ENCODE measurements around the gene LRP6.

Gene LRP6

GRCh38 chr12:12127304-12127703 lies 139.5 kb downstream of the LRP6 start:
- no CpG with 5 or more reads among the region's 2 CpGs for WGBS, 2 donors (ENCODE audit: extremely low coverage in 2 of 2, insufficient read length in 2 of 2, insufficient replicate concordance in 1 of 2)
- H2BK15ac ChIP-seq (ENCODE audit: low read length): no peak overlapping the region

GRCh38 chr12:12126551-12126950 lies 140.3 kb downstream of the LRP6 start:
- Histone ChIP-seq H3K14ac (ENCODE audit: low read length) (no peak overlapping the region), H2BK120ac (ENCODE audit: low read depth, low read length) (no peak overlapping the region), H2BK5ac (ENCODE audit: low read length) (no peak overlapping the region), H3K4me3 (ENCODE audit: low read length in 2 of 2) (no peak overlapping the region), H3K79me1 (ENCODE audit: low read depth, low read length) (peaks cover under 1% of the 10 kb centered on the region), H3K4ac (ENCODE audit: low read length) (no peak overlapping the region), H3K9me3 (replicated peaks in 1 of 2; ENCODE audit: control insufficient read depth in 2 of 2, insufficient read depth in 1 of 2, low read depth in 1 of 2, low read length in 2 of 2) (peaks cover 0 to 3% of the 10 kb centered on the region in 2 donors), H3K27me3 (ENCODE audit: control insufficient read depth in 3 of 3, insufficient read depth in 3 of 3, low read depth in 1 of 3, low read length in 3 of 3) (no peaks in the 10 kb centered on the region), H4K8ac (ENCODE audit: low read depth, low read length) (no peak overlapping the region), H2AK5ac (ENCODE audit: low read depth, low read length) (no peak overlapping the region), H3K23ac (ENCODE audit: low read depth, low read length, poor library complexity) (no peak overlapping the region), H2BK15ac (ENCODE audit: low read length) (no peak overlapping the region), H3K18ac (ENCODE audit: low read length) (no peak overlapping the region), H4K91ac (ENCODE audit: low read depth, low read length, poor library complexity) (no peak overlapping the region), H3K9ac (ENCODE audit: low read depth, low read length, poor library complexity) (no peak overlapping the region), H3K4me2 (ENCODE audit: insufficient read depth, low read length, poor library complexity, severe bottlenecking) (no peak overlapping the region), H3K4me1 (ENCODE audit: control insufficient read depth in 2 of 2, insufficient read depth in 1 of 2, low read depth in 1 of 2, low read length in 2 of 2) (no peaks in the 10 kb centered on the region), H2AFZ (ENCODE audit: low read length) (no peak overlapping the region), H3K27ac (replicated peaks; ENCODE audit: low read length) (no peak overlapping the region), H2BK12ac (ENCODE audit: low read length) (no peak overlapping the region), H3K36me3 (replicated peaks in 1 of 2; ENCODE audit: control insufficient read depth in 2 of 2, insufficient read depth in 2 of 2, low read length in 2 of 2) (peaks cover 9 to 95% of the 10 kb centered on the region in 2 donors)
- DNase-seq (ENCODE audit: low spot score): no peak
- WGBS, 2 donors (ENCODE audit: extremely low coverage in 2 of 2, insufficient read length in 2 of 2, insufficient replicate concordance in 1 of 2): no CpG with 5 or more reads among the region's 4 CpGs

More at GRCh38 chr12:12127304-12127703, 139.5 kb downstream of the LRP6 start:
- Histone ChIP-seq H3K9me3 (replicated peaks in 1 of 2; ENCODE audit: control insufficient read depth in 2 of 2, insufficient read depth in 1 of 2, low read depth in 1 of 2, low read length in 2 of 2) (peaks cover 1 to 7% of the 10 kb centered on the region in 2 donors), H3K4me3 (ENCODE audit: low read length in 2 of 2) (no peak overlapping the region), H3K18ac (ENCODE audit: low read length) (no peak overlapping the region), H3K79me1 (ENCODE audit: low read depth, low read length) (peaks cover 2% of the 10 kb centered on the region), H4K91ac (ENCODE audit: low read depth, low read length, poor library complexity) (no peak overlapping the region), H3K14ac (ENCODE audit: low read length) (no peak overlapping the region), H3K27me3 (ENCODE audit: control insufficient read depth in 3 of 3, insufficient read depth in 3 of 3, low read depth in 1 of 3, low read length in 3 of 3) (no peaks in the 10 kb centered on the region), H2BK5ac (ENCODE audit: low read length) (no peak overlapping the region), H3K9ac (ENCODE audit: low read depth, low read length, poor library complexity) (no peak overlapping the region), H3K36me3 (replicated peaks in 1 of 2; ENCODE audit: control insufficient read depth in 2 of 2, insufficient read depth in 2 of 2, low read length in 2 of 2) (peaks cover 11 to 95% of the 10 kb centered on the region in 2 donors), H2AFZ (ENCODE audit: low read length) (no peak overlapping the region), H4K8ac (ENCODE audit: low read depth, low read length) (no peak overlapping the region), H2BK12ac (ENCODE audit: low read length) (no peak overlapping the region), H3K27ac (replicated peaks; ENCODE audit: low read length) (no peak overlapping the region), H3K23ac (ENCODE audit: low read depth, low read length, poor library complexity) (no peak overlapping the region), H2AK5ac (ENCODE audit: low read depth, low read length) (no peak overlapping the region), H3K4me1 (ENCODE audit: control insufficient read depth in 2 of 2, insufficient read depth in 1 of 2, low read depth in 1 of 2, low read length in 2 of 2) (no peaks in the 10 kb centered on the region), H2BK120ac (ENCODE audit: low read depth, low read length) (no peak overlapping the region), H3K4ac (ENCODE audit: low read length) (no peak overlapping the region), H3K4me2 (ENCODE audit: insufficient read depth, low read length, poor library complexity, severe bottlenecking) (no peak overlapping the region)
- DNase-seq (ENCODE audit: low spot score): no peak

GRCh38 chr12:12123036-12123604 lies 143.7 kb downstream of the LRP6 start:
- WGBS, 2 donors (ENCODE audit: extremely low coverage in 2 of 2, insufficient read length in 2 of 2, insufficient replicate concordance in 1 of 2): no CpG with 5 or more reads among the region's 3 CpGs
- no peak for DNase-seq (ENCODE audit: low spot score)

GRCh38 chr12:12121061-12121460 lies 145.8 kb downstream of the LRP6 start:
- Histone ChIP-seq H3K18ac (ENCODE audit: low read length) (no peak overlapping the region), H3K79me1 (ENCODE audit: low read depth, low read length) (no peaks in the 10 kb centered on the region), H3K27me3 (ENCODE audit: control insufficient read depth in 3 of 3, insufficient read depth in 3 of 3, low read depth in 1 of 3, low read length in 3 of 3) (no peaks in the 10 kb centered on the region), H4K91ac (ENCODE audit: low read depth, low read length, poor library complexity) (no peak overlapping the region), H2BK12ac (ENCODE audit: low read length) (no peak overlapping the region), H2BK15ac (ENCODE audit: low read length) (no peak overlapping the region), H3K4me1 (ENCODE audit: control insufficient read depth in 2 of 2, insufficient read depth in 1 of 2, low read depth in 1 of 2, low read length in 2 of 2) (no peaks in the 10 kb centered on the region), H3K4ac (ENCODE audit: low read length) (no peak overlapping the region), H3K4me2 (ENCODE audit: insufficient read depth, low read length, poor library complexity, severe bottlenecking) (no peak overlapping the region), H3K9me3 (replicated peaks in 1 of 2; ENCODE audit: control insufficient read depth in 2 of 2, insufficient read depth in 1 of 2, low read depth in 1 of 2, low read length in 2 of 2) (no peaks in the 10 kb centered on the region), H2AFZ (ENCODE audit: low read length) (no peak overlapping the region), H4K8ac (ENCODE audit: low read depth, low read length) (no peak overlapping the region), H2BK120ac (ENCODE audit: low read depth, low read length) (no peak overlapping the region), H3K4me3 (ENCODE audit: low read length in 2 of 2) (no peak overlapping the region), H2AK5ac (ENCODE audit: low read depth, low read length) (no peak overlapping the region), H3K14ac (ENCODE audit: low read length) (no peak overlapping the region), H3K36me3 (replicated peaks in 1 of 2; ENCODE audit: control insufficient read depth in 2 of 2, insufficient read depth in 2 of 2, low read length in 2 of 2) (peaks cover 14 to 90% of the 10 kb centered on the region in 2 donors), H3K23ac (ENCODE audit: low read depth, low read length, poor library complexity) (no peak overlapping the region), H3K27ac (replicated peaks; ENCODE audit: low read length) (no peak overlapping the region), H2BK5ac (ENCODE audit: low read length) (no peak overlapping the region), H3K9ac (ENCODE audit: low read depth, low read length, poor library complexity) (no peak overlapping the region)
- WGBS, 2 donors (ENCODE audit: extremely low coverage in 2 of 2, insufficient read length in 2 of 2, insufficient replicate concordance in 1 of 2): no CpG with 5 or more reads among the region's 5 CpGs
- no peak for DNase-seq (ENCODE audit: low spot score)

More at GRCh38 chr12:12123036-12123604, 143.7 kb downstream of the LRP6 start:
- Histone ChIP-seq H3K4me1 (ENCODE audit: control insufficient read depth in 2 of 2, insufficient read depth in 1 of 2, low read depth in 1 of 2, low read length in 2 of 2) (no peaks in the 10 kb centered on the region), H2BK15ac (ENCODE audit: low read length) (no peak overlapping the region), H3K4ac (ENCODE audit: low read length) (no peak overlapping the region), H3K23ac (ENCODE audit: low read depth, low read length, poor library complexity) (no peak overlapping the region), H3K18ac (ENCODE audit: low read length) (no peak overlapping the region), H2BK5ac (ENCODE audit: low read length) (no peak overlapping the region), H4K8ac (ENCODE audit: low read depth, low read length) (no peak overlapping the region), H4K91ac (ENCODE audit: low read depth, low read length, poor library complexity) (no peak overlapping the region), H3K9ac (ENCODE audit: low read depth, low read length, poor library complexity) (no peak overlapping the region), H3K14ac (ENCODE audit: low read length) (no peak overlapping the region), H3K4me2 (ENCODE audit: insufficient read depth, low read length, poor library complexity, severe bottlenecking) (no peak overlapping the region), H3K79me1 (ENCODE audit: low read depth, low read length) (no peaks in the 10 kb centered on the region), H2AFZ (ENCODE audit: low read length) (no peak overlapping the region), H3K4me3 (ENCODE audit: low read length in 2 of 2) (no peak overlapping the region), H2AK5ac (ENCODE audit: low read depth, low read length) (no peak overlapping the region), H2BK120ac (ENCODE audit: low read depth, low read length) (no peak overlapping the region), H3K27me3 (ENCODE audit: control insufficient read depth in 3 of 3, insufficient read depth in 3 of 3, low read depth in 1 of 3, low read length in 3 of 3) (no peaks in the 10 kb centered on the region), H2BK12ac (ENCODE audit: low read length) (no peak overlapping the region), H3K36me3 (replicated peaks in 1 of 2; ENCODE audit: control insufficient read depth in 2 of 2, insufficient read depth in 2 of 2, low read length in 2 of 2) (peaks cover 16 to 97% of the 10 kb centered on the region in 2 donors), H3K27ac (replicated peaks; ENCODE audit: low read length) (no peak overlapping the region), H3K9me3 (replicated peaks in 1 of 2; ENCODE audit: control insufficient read depth in 2 of 2, insufficient read depth in 1 of 2, low read depth in 1 of 2, low read length in 2 of 2) (no peaks in the 10 kb centered on the region)

Data from neuronal stem cell (in vitro differentiated cells).